Measurements from ENCODE around the gene ENDOV. TPM values are rescaled to one million over a fixed set of nuclear protein-coding genes. Genes with fewer than 3 reads are reported as not detected.

ENDOV gene
- total RNA-seq, 2 donors from 2014 or later: 8.3 to 17.5 TPM

- intact Hi-C loops (cut with DNase I): no loop called here
Observed at GRCh38 chr17:80381416-80381923, 33.5 kb upstream of the ENDOV start.

DNA sequence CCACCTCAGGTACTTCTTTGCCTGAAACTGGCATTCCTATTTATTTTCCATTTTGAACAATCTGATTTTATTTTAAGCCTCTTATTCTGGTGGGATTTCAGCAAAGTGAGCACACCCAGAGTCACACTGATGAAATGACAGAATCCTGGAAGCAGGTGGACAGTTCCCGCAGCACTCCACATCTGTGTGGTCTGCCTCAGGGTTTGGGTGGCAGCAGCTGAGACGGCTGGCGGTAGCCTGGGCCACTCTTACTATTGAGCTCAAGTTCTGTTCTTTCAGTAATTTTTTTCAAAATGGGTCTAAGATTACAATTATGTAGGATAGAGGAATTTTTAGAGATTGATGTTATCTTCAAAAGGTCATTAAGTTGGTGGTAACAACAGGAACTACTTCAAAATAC is 32.5 kb upstream of the ENDOV start:
- Histone ChIP-seq H3K27me3 (no peaks in the 10 kb centered on the region), H3K27ac (no peak overlapping the region), H3K9me3 (no peaks in the 10 kb centered on the region), H3K36me3 (replicated peaks in 1 of 2; ENCODE audit: insufficient read depth in 1 of 2, low read depth in 2 of 2) (peaks cover 9 to 51% of the 10 kb centered on the region in 2 donors), H3K4me1 (no peaks in the 10 kb centered on the region), H3K4me3 (no peak overlapping the region)
- TF ChIP-seq CTCF (IDR thresholded peaks at IDR 0.05) (no peak), POLR2A (IDR thresholded peaks at IDR 0.05) (no peak)
- 72 to 82% methylated on average over 3 of the region's 3 CpGs for WGBS, 2 donors
- DNase-seq: no peak
- intact Hi-C loops (cut with DNase I): no loop called here
- ATAC-seq: no peak

More at GRCh38 chr17:80381416-80381923, 33.5 kb upstream of the ENDOV start:
- no peak for ATAC-seq
- TF ChIP-seq POLR2A (IDR thresholded peaks at IDR 0.05) (no peak), CTCF (IDR thresholded peaks at IDR 0.05) (no peak)
- Histone ChIP-seq H3K9me3 (no peaks in the 10 kb centered on the region), H3K27me3 (no peaks in the 10 kb centered on the region), H3K36me3 (replicated peaks in 1 of 2; ENCODE audit: insufficient read depth in 1 of 2, low read depth in 2 of 2) (peaks cover 9 to 55% of the 10 kb centered on the region in 2 donors), H3K4me1 (no peaks in the 10 kb centered on the region), H3K27ac (no peak overlapping the region), H3K4me3 (no peak overlapping the region)
- DNase-seq: no peak
- 92 to 94% methylated on average over 11 to 18 of the region's 18 CpGs for WGBS, 2 donors

DNA sequence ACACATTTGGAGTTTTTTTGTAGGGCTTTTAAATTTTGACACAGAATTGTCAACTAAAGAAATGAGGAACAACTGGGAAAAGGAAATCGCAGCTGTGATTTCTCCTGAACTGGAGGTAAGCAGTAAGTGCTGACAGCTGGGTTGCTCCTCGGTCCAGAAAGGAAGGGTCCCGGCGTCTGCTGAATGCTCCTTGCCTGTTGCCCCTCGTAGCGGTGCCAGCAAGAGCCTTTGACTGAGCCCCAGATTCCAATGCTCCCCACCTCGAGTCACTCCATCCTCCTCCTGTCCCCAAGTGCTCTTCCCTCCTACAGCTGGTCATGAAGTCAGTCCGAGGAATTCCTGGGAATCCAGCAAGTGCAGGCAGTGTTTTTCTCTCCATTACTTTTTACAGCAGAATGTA is 32.0 kb upstream of the ENDOV start:
- H3K36me3 ChIP-seq (replicated peaks in 1 of 2; ENCODE audit: insufficient read depth in 1 of 2, low read depth in 2 of 2): peaks cover 9 to 49% of the 10 kb centered on the region in 2 donors
- intact Hi-C loops (cut with DNase I): no loop called here
- no peak for ATAC-seq

DNA sequence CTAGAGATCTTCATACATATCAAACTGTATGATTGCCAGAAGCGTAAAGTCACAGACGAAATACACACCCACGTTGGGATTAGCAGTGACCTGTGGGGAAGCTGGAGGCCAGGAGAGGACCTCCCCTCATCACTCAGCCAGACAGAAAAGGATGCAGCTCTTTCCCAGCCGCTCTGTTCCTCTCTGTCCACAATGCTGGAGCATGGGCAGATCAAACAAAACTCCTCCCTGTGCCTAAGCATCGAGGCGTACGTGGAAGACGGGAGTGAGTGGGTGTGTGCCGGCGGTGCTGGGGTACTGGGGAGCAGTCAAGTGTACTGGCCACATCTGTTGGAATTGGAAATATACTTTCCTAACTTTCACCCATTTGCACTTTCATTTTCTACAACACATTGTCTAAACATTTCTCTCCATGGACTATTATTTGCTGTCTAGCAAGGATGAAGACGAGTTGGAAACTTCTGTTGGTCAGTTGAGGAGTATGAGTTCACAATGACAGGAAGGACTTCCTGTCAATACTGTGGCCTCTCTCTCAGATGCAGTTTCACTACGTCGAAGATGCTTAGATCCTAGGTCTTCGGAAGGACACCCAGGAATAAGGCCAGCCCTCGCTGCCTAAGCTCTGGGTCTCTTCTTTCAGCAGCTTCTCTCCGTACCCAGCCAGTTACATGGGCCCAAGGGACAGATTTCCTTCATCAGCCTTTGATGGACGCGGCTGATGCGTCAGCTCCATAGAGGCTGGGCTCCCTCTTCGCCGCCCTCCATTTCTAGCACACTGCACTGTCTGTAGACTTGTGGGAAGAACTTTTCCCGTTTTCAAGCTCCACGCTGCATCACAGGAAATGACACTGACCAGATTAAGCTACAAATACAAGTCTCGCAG is 30.6 kb upstream of the ENDOV start:
- H3K27me3 ChIP-seq: no peaks in the 10 kb centered on the region
- no peaks in the 10 kb centered on the region for H3K4me1 ChIP-seq
- no peak overlapping the region for H3K27ac ChIP-seq
- ATAC-seq (no peak), DNase-seq (no peak)
- H3K36me3 ChIP-seq (replicated peaks in 1 of 2; ENCODE audit: insufficient read depth in 1 of 2, low read depth in 2 of 2): peaks cover 9 to 57% of the 10 kb centered on the region in 2 donors
- no peak overlapping the region for H3K4me3 ChIP-seq
- no peaks in the 10 kb centered on the region for H3K9me3 ChIP-seq
- 85 to 87% methylated on average over 24 of the region's 24 CpGs for WGBS, 2 donors
- intact Hi-C loops (cut with DNase I): no loop called here
- TF ChIP-seq POLR2A (IDR thresholded peaks at IDR 0.05) (no peak), CTCF (IDR thresholded peaks at IDR 0.05) (no peak)

More for the DNA sequence above, 32.0 kb upstream of the ENDOV start:
- DNase-seq: no peak
- WGBS, 2 donors: 88 to 90% methylated on average over 8 of the region's 8 CpGs
- Histone ChIP-seq H3K9me3 (no peaks in the 10 kb centered on the region), H3K4me3 (no peak overlapping the region), H3K27ac (no peak overlapping the region), H3K27me3 (no peaks in the 10 kb centered on the region), H3K4me1 (no peaks in the 10 kb centered on the region)
- TF ChIP-seq POLR2A (IDR thresholded peaks at IDR 0.05) (no peak), CTCF (IDR thresholded peaks at IDR 0.05) (no peak)

Data from body of pancreas (tissue), 4 donors.